Kasumi-1 (cell line): Measurements from ENCODE around the gene FIG4.
A peak's percentile ranks its signal among the peaks of the same experiment; 100 is the strongest.
"Not testable (repeated sequence)": the region's sequence is repeated elsewhere in the genome, so short reads cannot be mapped to it uniquely, and the experiment has no call there.

Experiments used
- DNase-seq, 2 experiments: peaks; one replicate each; lab custom pipeline; 2025; lab: John Stamatoyannopoulos, UW

Gene FIG4

GRCh38 chr6:109794201-109794923, 103.3 kb downstream of the FIG4 start:
- DNase-seq, result no peak

GRCh38 chr6:109795994-109796555, 105.0 kb downstream of the FIG4 start:
- DNase-seq, result no peak

- DNase-seq, result no peak
These were observed 108.0 kb downstream of the FIG4 start for GRCh38 chr6:109799129-109799528.

DNA sequence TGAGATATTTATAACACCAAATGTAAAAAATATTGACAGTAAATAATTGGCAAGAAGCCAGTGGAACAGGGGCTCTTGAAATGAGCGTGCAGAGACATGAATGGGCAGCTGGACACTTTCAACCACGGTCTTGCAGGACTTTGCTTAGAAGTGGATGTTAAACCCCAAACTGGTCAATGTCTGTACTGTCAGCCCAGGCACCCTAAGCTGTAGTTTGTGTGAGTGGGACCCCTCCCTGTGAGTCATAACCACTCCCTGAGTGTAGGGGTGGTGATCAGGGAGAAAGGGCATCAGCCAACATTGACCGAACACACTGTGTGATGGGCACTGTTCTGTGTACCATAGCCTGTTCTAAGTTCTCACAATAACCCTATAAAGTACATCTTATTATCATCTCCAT, 108.6 kb downstream of the FIG4 start:
- DNase-seq, result no peak

DNA sequence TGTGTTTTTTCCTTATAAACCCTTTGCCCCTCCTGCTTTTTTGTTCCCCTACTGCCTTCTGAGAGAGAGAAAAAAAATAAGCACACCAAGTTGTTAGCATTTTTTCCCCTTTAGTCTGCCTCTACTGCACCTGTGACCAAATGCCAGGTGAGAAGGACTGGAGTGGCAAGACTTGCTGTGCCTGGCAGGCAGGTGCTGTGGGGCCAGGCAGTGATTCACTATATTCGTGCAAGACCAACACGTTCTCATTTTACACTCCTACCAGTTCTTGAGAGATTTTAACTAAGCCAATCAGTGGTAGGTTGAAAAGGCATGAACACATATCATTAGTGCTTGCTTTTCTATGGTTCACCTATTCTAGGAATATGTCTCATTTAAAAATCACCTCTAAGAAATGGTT, 109.7 kb downstream of the FIG4 start:
- DNase-seq, result no peak

- no peak for DNase-seq
These were observed 110.7 kb downstream of the FIG4 start for GRCh38 chr6:109801794-109802193.

DNA sequence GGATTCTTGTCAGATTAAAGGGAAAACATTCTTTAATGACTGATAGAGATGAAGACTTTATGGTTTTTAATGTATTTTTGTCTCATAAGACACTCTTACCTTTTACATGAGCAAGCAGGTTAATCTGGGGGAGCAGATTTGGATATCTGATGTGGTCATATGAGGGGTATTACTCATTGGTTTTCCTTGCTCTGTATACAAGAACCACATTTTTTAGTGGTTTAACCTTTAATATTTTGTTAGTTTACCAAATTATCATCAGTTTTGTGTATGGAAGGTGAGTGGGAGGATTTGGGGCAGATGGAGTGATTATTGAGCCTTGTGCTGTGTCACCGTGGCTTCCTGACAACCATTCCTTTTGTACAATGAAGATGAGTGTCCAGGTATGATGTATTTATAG, 112.9 kb downstream of the FIG4 start:
- no peak for DNase-seq

- no peak for DNase-seq
These were observed 116.8 kb downstream of the FIG4 start for GRCh38 chr6:109807881-109808280.

GRCh38 chr6:109808837-109809236, 117.7 kb downstream of the FIG4 start:
- no peak for DNase-seq

DNA sequence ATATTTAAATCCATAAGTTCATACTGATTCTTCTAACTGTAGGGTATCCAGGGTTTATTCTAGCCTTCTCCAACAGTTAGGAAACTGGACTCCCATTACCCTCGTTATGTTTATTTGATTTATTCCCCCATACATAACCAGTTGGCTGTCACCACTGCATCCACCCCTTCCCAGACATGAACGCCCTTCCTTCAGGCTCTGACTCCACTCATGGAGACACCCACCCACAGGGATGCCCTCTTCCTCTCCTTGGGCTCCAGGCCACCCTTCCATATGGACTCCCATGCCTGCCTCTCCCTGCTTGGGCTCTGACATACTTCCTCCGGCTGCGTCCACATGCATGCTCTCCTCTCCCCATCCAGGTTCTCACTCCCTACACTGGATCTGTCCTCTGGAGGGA, 124.0 kb downstream of the FIG4 start:
- DNase-seq, result no peak

DNA sequence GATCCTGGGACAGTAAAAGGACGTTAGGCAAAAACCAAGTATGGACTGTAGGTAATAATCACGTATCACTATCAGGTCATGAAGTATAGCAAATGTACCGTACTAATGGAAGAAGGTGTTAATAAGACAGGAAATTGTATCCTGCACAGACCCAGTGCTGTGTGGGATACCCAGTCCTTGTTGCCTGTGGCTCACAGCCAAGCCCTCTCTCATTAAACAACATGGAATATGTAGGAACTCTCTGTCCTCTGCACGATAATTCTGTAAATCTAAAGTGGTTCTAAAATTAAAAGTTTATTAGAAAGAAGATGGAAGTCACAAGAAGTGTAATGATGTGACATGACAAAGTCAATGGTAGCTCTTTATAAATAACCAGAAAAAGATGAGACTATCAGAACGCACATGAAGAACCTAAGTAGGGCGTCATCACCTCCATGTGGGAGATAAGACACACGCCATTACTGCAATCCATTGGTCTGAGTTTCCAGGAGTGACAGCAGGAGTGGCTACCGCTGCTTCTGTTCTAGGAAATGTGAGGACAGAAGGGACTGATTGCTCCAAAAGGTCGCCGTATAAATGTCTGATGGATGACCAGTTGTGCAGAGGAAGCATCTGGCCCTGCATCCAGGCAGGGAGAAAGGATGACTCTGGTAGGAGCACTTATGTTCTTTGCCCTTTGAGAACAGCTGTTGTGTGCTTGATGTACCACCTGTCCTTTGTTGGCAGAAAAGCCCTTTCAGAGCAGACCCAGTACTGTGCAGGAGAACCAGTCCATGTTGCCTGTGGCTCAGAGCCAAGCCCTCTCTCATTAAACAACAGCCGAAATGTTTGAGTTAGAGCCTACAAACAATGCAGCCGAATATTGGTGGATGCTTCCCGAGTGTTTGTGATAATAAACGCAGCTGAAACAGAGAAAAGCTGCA, 125.6 kb downstream of the FIG4 start:
- DNase-seq, result no peak

GRCh38 chr6:109820706-109821350, 129.7 kb downstream of the FIG4 start:
- peak; percentile 3 to 7 for DNase-seq

DNA sequence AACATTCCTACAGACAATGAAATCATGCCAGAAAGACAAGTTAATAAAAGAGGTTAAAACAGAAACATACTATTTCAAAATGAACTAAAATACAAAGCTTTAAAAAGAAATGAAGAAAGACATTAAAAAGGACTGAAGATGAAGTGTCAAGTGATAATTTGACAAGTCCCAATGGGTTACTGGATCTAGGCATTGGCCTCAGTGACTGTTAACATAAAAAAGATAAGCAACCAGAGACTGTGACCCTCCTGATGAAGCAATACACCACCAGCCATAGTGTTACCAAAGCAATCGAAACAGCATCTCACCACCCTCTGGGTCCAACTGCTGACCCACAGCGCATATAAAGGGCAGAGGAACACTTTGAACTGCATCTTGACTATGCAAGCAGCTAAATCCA, 130.3 kb downstream of the FIG4 start:
- DNase-seq, result no peak

DNA sequence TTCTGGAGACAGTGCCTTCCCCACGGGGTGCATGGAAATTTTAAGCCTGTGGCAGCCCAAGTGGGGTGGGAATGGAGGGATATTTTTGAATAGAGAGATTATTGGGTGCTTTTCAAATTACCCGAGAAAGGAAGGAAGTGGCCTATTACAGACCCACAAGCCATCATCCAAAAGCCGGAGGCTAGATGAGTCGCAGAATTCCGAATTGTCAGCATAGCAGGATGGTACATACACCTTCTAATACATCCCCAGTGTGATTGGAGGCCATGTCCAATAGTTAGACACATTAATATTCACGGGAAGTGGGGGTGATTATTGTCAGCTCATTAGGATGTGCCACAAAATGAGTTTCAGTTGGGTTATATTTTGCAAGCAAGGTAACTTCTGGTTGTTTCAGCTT, 133.0 kb downstream of the FIG4 start:
- DNase-seq, result no peak

- no peak for DNase-seq
These were observed 135.5 kb downstream of the FIG4 start for GRCh38 chr6:109826551-109826950.

DNA sequence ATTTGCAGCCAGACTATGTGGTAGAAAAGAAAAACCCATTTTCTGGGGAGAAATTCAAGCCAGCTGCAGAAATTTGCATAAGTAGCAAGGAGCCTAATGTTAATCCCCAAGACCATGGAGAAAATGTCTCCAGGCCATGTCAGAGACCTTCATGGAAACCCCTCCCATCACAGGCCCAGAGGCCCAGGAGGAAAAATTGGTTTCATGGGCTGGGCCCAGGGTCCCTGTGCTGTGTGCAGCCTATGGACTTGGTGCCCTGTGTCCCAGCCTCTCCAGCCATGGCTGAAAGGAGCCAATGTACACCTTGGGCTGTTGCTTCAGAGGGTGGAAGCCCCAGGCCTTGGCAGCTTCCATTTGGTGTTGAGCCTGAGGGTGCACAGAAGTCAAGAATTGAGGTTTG, 140.3 kb downstream of the FIG4 start:
- not testable (repeated sequence) for DNase-seq

DNA sequence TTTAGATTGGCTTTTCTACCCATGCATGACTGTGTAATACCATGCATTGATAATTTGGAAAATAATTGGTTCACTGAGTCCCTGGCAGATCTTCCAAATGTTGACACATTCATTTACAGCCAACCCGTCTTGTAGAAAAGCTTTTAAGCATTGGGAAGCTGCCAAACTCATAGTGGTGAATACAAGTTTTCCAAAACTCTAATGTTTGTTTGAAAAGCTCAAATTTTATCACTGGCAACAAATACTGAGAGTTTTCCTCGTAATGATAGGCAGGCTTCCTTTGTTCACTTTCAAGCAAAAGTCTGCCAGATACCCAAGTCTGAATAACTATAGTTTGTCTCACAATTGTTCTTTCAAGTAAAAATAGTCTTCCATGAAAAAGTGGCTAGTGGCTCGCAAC, 143.0 kb downstream of the FIG4 start:
- no peak for DNase-seq

DNA sequence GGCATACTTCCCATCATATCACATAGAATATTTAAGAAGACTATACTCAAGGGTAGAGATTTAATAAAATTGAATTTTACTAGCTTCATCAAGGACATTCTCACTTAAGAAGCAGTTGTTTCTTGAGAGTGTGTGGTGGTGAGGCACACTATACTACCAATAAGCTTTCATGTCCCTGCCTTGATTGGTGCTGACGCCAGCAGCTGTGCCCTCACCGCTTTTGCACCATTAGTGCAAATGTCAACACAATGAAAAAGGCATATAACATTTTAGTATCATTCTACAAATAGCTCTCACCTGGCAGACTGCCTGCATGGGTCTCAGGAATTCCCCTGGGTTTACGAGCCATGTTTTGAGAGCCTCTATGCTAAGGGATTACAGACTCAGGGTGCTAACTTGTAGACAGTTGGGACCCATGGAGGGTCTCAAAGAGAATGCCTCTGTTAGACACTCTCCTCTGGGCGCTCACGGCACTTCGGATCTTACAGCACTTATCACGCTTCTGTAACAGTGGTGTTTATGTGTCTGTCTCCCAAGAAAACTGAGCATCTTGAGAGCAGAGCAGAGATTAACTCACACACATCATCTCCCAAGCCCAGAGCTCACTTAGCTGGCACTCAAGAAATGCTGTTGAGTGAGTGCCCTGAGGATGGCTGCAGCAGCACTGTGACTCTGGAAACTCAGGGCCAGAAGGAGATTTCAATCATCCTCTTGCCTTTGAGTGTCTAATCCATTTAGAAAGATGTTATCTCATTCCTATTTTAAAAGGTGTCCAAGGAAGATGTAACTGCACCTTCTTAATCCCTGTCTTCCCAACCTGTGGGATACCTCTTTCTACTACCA, 143.7 kb downstream of the FIG4 start:
- no peak for DNase-seq

- no peak for DNase-seq
These were observed 148.9 kb downstream of the FIG4 start for GRCh38 chr6:109840034-109840433.

GRCh38 chr6:109840796-109841195, 149.7 kb downstream of the FIG4 start:
- DNase-seq, result no peak

GRCh38 chr6:109841869-109842268, 150.8 kb downstream of the FIG4 start:
- DNase-seq, result no peak

DNA sequence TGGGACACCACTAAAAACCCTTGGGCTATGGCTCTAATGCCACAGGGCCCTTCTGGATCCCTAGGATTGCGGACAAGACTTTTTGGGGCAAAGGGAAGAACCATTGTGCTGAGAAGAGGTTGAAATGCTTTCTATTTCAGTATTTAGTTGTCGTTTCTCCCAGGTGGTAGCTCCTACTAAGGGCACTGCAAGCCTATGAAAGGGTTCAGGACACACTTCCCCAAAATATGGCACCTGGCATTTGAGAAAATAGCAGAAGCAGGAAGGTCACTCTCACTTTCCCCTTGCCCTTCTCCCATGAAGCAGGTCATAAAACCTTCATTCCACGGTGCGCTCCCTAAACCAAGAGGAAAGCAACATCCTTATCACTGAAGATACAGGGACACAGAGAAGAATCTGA, 161.6 kb downstream of the FIG4 start:
- no peak for DNase-seq
